DND-41 (cell line): ENCODE results near the gene TIGD1.

Source experiments
- EZH2 ChIP-seq: IDR thresholded peaks from 3 replicates; pipeline ENCODE4 v1.6.1; 2012; ENCODE audit warnings: borderline replicate concordance, low read depth, mild to moderate bottlenecking, moderate library complexity, low read length, inconsistent platforms; ENCODE audit not compliant: severe bottlenecking
- TF ChIP-seq, protein P1 (sequence below): IDR thresholded peaks from 2 replicates; pipeline ENCODE4 v1.5.1; 2012; ENCODE audit warnings: borderline replicate concordance, low read length, moderate library complexity, mild to moderate bottlenecking; ENCODE audit not compliant: poor library complexity, severe bottlenecking; ENCODE audit errors: extremely low read depth

GRCh38 chr2:232544674-232545073 lies 5.7 kb downstream of the TIGD1 start:
- TF ChIP-seq, protein P1, sequence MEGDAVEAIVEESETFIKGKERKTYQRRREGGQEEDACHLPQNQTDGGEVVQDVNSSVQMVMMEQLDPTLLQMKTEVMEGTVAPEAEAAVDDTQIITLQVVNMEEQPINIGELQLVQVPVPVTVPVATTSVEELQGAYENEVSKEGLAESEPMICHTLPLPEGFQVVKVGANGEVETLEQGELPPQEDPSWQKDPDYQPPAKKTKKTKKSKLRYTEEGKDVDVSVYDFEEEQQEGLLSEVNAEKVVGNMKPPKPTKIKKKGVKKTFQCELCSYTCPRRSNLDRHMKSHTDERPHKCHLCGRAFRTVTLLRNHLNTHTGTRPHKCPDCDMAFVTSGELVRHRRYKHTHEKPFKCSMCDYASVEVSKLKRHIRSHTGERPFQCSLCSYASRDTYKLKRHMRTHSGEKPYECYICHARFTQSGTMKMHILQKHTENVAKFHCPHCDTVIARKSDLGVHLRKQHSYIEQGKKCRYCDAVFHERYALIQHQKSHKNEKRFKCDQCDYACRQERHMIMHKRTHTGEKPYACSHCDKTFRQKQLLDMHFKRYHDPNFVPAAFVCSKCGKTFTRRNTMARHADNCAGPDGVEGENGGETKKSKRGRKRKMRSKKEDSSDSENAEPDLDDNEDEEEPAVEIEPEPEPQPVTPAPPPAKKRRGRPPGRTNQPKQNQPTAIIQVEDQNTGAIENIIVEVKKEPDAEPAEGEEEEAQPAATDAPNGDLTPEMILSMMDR, result no peak
- TF ChIP-seq EZH2, result no peak
